GM18861 (cell line): ENCODE data around the gene CFDP1.
A peak's percentile ranks its signal among the peaks of the same experiment; 100 is the strongest.

Experiments used
- ATAC-seq: cut with Tn5 transposase; IDR thresholded peaks from one replicate; pipeline ENCODE4 v1.9.1; 2021; ENCODE audit not compliant: unreplicated experiment

The CFDP1 gene

DNA sequence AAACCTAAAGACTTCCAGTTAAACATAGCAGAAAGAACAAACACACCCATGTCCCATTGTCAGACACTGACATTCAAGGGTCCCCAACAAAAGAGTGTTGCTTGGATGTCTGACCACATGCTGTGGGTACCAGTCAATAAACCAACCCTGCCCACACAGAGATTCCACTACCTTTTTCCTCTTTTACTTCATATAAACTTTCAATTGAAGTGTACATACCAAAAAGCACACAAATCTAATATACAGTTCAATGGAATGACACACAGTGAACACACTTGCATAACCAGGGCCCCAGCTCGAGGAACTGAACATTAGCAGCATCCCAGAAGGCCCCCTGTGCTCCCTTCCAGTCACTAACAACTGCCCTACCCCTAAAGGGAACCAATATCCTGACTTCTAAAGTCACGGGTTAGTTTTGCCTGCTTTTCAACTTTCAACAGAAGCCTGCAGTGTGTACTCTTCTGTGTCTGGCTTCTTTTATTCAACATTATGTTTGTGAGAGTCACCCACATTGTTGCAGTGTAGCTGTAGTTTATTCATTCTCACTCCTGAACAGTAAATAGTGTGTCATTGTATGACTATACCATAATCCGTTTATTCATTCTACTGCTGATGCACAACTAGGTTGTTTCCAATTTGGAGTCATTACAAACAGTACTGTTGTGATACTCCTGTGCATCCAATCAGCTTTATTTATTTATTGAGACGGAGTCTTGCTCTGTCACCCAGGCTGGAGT is 18.0 kb downstream of the CFDP1 start:
- no peak for ATAC-seq

DNA sequence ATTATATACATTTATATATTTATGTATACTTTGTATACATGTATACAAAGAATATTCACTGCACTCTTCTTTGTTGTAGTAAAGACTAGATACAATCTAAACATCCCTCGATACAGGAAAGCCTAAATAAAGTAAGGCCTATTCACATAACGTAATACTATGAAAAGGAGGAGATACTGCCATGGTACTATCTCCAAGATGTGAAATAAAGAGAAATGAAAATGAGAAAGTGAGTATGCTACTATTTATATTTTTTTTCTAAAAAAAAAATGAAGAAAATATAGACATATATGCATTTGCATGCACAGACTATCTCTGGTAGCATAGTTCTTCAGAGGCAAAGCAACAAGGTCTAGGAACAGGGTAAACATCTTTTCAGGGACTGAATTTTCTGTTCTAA is 19.4 kb downstream of the CFDP1 start:
- no peak for ATAC-seq

GRCh38 chr16:75406943-75407342 is 26.4 kb downstream of the CFDP1 start:
- ATAC-seq, result no peak

GRCh38 chr16:75402821-75403475 is 30.4 kb downstream of the CFDP1 start:
- ATAC-seq, result no peak

DNA sequence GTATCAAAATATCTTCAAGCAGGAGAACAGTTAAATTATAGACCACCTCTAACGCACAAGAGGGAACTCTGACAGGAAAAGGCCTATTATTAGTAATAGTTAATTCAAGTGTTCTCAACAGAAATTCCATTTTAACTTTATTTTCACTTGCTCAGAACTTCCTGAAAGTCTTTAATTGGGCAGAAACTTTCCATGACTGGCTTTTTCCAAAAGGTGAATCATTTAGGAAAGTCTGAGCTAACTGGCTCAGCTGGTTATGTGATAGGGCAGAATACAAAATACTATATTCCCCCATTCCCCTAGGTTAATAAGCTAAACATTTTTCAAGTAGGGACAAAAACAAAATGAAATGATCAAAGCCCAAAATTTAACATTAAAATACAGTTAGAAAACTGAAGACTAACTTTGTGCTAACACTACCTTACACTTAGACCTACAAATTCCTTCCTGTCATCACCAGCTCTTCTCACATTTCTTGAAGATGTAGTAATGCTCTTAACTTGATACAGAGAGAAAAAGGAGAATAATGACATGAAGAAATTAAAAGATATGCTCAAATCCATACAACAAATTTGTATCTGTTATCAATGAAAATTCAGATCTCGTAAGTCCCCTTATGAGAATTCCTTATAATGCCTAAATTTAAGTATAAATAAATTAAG is 31.0 kb downstream of the CFDP1 start:
- ATAC-seq, result no peak

DNA sequence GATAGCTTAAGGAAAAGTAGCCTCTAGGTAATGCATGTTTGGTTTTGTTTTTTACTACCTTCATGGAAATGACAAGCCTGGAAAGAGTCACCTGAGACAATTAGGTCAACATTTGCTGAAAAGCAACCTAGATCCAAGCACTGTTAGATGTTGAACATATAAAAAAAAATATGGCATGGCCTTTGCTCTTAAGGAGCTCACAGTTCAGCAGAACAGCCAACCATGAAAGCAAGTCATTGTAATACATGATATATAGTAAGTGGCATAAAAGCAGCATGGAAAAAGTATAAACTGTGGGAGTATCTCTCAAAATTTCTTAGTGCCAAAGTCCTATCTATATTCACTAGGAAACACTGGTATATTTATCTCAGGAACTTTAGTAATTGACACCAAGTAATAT is 31.6 kb downstream of the CFDP1 start:
- ATAC-seq, result no peak

DNA sequence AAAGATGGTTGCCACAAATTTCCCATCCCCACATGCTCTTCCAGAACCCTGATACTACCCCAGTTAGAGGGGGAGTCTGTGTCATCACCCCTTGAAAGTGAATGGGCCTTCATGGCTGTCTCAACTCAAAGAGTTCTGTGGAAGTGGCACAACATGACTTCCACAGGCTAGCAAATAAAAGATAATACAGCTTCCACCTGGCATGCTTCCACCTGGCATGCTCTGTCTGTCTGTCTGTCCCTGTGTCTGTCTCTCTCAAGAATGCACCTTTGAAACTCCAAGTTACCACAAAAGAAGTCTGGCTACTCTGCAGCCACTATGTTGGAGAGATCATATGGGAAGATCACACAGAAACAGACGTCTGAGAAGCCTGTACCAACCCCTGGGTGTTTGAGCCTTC is 35.0 kb downstream of the CFDP1 start:
- ATAC-seq, result no peak

DNA sequence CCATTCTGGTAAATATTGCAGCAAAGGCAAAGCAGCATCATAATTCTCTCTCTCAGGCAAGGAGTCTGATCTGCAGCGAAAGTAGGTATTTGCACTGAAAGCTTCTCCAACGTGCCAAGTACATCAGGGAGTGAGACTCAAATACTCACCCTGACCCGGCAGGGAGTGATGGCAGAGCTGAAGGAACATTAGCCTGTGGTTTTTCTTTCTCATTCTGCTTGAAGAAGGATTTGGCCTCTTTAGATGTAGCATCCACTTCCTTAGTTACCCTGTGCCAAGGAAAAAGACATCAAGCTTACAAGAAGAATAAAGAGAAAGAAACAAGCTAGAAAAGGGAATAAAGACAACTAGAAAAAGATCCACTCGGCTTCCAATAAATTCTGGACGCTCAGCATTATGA is 38.4 kb downstream of the CFDP1 start:
- no peak for ATAC-seq

DNA sequence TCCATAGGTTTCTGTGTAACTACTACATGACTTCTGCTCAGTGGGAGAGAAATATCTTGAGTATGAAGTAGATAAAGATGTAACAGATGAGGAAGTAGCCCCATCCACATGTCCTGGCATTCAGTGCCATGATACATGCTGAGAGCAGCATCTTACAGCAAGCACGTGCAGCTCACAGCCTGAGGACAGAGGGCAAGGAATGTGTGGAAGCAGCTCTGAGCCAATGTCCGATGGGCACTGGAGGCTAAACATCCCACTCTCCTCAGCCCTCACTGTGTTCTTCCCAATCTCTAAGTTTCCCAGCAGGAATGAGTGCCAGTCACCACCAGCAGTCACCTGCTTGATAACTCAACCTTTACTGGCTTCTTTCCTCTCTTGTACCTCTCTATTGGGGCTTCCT is 40.4 kb downstream of the CFDP1 start:
- no peak for ATAC-seq

DNA sequence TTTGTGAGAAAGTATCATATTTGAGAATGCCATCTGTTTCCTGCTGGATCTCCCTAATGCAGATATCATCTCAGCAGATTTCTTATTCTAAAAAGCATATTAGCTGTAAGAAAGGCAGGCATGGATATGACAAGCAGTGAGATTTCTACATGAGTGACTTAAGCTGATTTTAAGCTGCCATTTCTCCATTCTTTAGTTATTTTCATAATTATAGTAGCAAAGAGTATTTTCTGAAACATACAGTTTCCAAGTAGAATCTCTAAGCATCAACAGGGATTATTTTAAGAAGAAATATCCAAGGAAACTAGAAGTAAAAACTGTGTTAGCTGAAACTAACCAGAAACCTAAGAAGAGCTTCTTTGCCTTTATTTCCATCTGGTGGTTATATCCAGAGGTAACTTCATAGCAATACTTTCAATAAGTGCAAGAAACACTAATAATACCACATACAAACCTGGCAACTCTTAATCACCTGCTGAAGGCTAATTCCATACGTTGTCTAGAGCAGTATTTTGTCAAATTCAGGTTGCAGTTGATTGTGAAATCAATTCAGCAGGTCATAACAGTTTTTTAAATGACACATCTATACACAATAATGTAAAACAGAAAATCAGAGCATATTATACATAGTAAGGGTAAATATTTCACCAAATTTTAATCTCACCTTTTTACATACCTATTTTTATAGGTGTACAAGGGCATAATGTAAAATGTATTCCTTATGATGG is 42.2 kb downstream of the CFDP1 start:
- no peak for ATAC-seq

GRCh38 chr16:75389096-75389690 is 44.1 kb downstream of the CFDP1 start:
- no peak for ATAC-seq

DNA sequence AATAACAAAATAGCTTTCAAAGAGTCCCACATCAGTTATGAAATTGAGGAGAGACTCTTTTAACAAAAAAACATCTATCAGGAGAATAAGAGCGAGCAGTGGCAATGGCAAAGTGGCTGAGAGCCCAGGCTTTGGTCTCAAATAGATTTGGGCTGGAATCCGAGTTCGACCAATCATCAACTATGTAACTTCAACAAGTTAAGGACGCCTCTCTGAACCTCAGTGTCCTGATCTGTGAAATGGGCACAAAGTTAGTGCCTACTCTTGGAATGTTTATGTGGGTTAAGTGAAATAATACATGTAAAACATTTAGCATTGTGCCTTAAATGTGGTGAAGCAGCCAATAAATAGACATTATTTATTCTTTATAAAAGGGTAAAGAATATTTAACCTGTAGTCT is 45.4 kb downstream of the CFDP1 start:
- no peak for ATAC-seq

DNA sequence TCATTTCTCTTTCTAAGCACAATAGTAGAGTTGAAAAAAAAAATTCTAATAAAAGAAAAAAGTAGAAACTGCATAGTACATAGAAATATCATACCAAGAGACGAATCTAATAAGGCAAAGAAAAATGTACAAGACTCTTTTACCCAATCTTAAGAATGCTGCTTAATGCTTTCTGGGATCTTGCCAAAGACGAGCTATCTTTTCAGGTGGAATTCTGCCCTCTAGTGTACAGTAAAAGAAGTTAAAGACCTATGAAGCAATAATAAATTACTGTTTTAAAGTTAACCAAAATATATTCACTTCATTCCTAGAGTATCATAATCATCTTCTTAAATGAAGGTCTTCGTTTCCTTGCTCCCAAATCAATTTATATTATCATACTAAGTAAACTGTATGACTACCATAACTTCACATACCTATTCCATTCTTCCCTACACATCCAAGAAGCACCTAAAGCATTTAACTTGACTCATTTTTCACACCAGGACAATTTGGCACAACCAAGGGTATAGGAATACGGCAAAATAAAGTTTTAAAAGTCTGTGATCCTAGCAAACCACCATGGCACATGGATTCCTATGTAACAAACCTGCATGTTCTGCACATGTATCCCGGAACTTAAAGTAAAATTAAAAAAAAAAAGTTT is 47.7 kb downstream of the CFDP1 start:
- no peak for ATAC-seq

DNA sequence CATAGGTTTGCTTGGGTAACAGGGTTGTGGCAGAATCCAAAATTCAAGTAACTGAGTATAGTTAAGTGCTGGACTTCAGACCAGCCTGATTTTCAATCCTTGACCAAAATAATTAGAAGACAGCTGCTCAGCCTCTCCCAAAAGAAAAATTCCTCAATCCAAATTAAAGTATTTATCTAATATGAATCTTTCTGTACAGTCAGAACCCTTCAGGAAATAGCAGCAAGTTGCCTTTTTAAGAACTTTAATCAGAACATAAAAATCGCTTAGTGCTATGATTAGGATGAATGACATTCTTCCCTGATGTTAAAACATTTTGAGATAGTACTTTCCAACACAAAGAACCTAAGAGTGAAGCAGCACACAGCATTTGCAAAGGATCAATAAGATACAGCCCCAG is 50.2 kb downstream of the CFDP1 start:
- no peak for ATAC-seq

- ATAC-seq, result no peak
Observed at GRCh38 chr16:75382611-75383010, 50.7 kb downstream of the CFDP1 start.

DNA sequence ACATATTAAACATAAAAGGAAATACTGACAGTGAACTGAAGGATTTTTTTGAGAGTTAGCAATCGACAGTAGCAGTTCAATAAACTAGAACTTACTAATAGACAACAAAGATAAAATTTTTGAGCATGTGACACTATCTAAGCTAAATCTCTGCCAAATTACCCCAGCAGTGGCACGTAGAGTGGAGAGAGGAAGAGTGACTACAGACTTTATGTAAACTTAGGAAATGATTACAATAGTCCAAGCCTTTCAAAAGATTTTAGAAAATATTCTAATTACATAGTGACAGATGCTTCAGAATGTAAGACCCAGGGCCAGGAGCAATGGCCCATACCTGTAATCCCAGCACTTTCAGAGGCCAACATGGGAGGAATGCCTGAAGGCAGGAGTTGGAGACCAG is 52.4 kb downstream of the CFDP1 start:
- ATAC-seq, result no peak

DNA sequence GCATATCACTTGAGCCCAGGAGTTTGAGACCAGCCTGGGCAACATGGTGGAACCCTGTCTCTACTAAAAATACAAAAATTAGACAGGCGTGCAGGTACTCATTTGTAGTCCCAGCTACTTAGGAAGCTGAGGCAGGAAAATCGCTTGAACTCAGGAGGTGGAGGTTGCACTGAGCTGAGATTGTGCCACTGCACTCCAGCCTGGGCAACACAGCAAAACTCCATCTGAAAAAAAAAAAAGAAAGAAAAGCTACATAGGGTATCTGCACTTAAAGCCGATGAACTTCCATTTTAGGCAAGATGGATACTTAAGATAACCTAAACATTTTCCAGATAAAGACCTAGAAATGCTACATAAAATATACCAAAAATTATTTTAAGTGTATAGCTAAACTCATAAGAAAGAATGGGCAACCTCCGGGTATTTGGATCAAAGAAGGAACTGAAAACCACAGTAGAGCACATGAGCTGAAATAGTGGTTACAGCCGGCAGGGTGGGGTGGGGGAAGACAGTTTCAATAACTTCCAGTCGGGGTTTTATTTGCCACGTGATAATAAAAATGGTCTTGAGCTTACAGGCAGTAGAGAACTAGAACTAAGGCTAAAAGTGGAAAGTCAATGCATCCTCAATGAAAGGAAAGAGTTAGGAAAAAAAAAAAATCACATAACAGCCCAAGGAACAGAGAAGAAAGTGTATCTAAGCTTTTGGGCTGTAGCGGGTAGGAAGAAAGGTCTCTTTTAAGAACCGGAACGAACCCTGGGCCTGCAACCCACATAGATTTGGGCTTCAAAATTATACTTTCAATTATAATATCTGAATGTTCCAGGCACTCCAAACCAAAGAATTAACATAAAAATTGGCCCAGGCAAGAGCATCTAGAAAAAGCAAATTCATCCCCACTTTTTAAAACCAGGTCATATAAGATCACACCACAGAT is 53.1 kb downstream of the CFDP1 start:
- ATAC-seq, result peak; percentile 56

- ATAC-seq, result peak; percentile 57
Observed at GRCh38 chr16:75379339-75379738, 54.0 kb downstream of the CFDP1 start.

GRCh38 chr16:75378616-75379015 is 54.7 kb downstream of the CFDP1 start:
- ATAC-seq, result no peak
